ENCODE measurements around the gene CD151.

Gene CD151

DNA sequence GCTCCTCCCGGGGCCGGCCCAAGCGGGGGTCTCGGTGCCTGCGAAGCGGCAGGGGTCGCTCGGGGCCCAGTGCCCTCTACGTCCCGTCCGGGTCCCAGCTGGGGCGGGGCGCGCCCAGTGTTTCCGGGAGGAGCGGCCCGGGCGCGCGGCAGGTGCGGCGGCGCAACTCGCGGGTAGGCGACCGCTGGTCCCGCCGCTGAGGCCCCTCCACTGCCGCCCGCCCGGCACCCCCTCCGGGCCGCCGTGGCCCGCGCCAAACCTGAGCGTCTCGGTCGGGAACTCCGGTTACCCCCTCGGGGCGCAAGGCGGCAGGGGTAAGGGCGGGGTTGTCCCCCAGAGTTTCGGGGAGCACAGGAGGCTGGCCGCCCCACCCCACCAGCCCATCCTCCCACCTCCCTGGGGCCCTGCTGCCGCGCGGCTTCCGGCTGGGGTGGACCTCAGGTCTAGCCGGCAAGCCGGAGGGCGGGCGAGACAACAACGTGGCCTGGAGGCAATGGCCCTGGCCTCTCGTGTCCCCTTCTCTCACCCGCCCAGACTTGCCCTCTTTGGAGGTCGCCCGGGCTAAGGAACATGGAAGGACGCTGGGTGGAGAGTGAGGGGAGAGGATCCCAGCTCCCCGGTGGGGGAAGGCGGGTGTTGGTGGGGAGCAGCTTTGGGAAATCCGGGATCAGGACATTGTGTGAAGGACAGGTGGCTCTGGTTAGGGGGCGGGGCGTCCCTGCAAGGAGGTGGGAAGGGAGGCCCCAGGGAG lies 5.4 kb upstream of the CD151 start:
- no peak for TF ChIP-seq TAF1 (IDR thresholded peaks at IDR 0.05; ENCODE audit: borderline replicate concordance, insufficient read depth, low read length)
- TF ChIP-seq, protein P1, sequence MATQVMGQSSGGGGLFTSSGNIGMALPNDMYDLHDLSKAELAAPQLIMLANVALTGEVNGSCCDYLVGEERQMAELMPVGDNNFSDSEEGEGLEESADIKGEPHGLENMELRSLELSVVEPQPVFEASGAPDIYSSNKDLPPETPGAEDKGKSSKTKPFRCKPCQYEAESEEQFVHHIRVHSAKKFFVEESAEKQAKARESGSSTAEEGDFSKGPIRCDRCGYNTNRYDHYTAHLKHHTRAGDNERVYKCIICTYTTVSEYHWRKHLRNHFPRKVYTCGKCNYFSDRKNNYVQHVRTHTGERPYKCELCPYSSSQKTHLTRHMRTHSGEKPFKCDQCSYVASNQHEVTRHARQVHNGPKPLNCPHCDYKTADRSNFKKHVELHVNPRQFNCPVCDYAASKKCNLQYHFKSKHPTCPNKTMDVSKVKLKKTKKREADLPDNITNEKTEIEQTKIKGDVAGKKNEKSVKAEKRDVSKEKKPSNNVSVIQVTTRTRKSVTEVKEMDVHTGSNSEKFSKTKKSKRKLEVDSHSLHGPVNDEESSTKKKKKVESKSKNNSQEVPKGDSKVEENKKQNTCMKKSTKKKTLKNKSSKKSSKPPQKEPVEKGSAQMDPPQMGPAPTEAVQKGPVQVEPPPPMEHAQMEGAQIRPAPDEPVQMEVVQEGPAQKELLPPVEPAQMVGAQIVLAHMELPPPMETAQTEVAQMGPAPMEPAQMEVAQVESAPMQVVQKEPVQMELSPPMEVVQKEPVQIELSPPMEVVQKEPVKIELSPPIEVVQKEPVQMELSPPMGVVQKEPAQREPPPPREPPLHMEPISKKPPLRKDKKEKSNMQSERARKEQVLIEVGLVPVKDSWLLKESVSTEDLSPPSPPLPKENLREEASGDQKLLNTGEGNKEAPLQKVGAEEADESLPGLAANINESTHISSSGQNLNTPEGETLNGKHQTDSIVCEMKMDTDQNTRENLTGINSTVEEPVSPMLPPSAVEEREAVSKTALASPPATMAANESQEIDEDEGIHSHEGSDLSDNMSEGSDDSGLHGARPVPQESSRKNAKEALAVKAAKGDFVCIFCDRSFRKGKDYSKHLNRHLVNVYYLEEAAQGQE (IDR thresholded peaks at IDR 0.05; ENCODE audit: insufficient read depth in 1 of 2, low read depth in 2 of 2, low read length in 2 of 2): no peak
- TF ChIP-seq FOXP2 (optimal IDR thresholded peaks at IDR 0.05; ENCODE audit: borderline replicate concordance, extremely low read depth, extremely low read length, insufficient read depth): no peak
- TF ChIP-seq POLR2AphosphoS5 (IDR thresholded peaks at IDR 0.05; ENCODE audit: low read depth, low read length): no peak
- TF ChIP-seq SIN3A (IDR thresholded peaks at IDR 0.05; ENCODE audit: borderline replicate concordance, insufficient read depth, low read length): no peak

DNA sequence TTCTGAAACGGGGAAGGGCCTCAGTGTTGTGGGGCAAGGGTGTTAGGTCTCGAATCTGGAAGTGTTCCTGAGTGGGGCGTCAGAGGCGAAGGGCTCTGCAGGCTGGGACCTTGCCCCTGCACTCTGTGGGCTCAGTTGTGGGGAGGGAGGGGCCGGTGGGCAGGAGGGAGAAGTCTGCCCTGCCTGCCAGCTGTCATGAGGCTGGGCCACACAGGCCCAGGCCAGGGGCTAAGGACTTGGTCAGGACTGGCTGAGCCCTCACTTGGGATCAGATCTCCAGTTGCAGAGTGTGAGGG lies 4.9 kb upstream of the CD151 start, which contains the start of gene CRACR2B:
Gene CRACR2B, plus strand, starts transcription at position 23 of the 296 bp plus-strand sequence. CDS start 689 bp downstream, outside the sequence.
- TF ChIP-seq TAF1 (IDR thresholded peaks at IDR 0.05; ENCODE audit: borderline replicate concordance, insufficient read depth, low read length): no peak
- TF ChIP-seq FOXP2 (optimal IDR thresholded peaks at IDR 0.05; ENCODE audit: borderline replicate concordance, extremely low read depth, extremely low read length, insufficient read depth): no peak
- TF ChIP-seq SIN3A (IDR thresholded peaks at IDR 0.05; ENCODE audit: borderline replicate concordance, insufficient read depth, low read length): no peak
- TF ChIP-seq, protein P1 (IDR thresholded peaks at IDR 0.05; ENCODE audit: insufficient read depth in 1 of 2, low read depth in 2 of 2, low read length in 2 of 2): no peak
- TF ChIP-seq POLR2AphosphoS5 (IDR thresholded peaks at IDR 0.05; ENCODE audit: low read depth, low read length): no peak

DNA sequence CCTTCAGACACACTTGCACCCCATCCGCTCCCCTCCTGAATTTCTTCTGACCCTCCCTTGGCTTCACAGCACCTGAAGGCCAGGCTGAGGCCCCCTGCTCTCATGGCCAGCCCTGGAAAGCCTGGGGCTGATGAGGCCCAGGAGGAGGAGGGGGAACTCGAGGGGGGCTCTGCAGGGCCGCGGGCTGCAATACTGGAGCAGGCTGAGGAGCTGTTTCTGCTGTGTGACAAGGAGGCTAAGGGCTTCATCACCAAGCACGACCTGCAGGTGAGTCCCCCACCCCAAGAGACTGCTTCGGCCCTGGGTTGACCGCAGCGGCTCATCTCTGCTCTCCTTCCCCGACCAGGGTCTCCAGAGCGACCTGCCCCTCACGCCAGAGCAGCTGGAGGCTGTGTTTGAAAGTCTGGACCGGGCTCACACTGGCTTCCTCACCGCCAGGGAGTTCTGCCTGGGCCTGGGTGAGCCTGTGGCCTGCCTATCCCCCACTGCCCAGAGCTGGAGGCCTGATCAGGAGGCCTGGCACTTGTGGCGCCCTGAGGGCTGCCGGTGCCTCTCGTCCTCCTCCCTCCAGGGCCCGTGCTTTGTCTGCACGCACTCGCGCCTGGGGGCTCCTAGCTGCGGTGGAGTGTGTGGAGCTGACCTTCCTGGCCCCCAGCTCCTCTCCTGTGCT lies 4.1 kb upstream of the CD151 start:
- TF ChIP-seq TAF1 (IDR thresholded peaks at IDR 0.05; ENCODE audit: borderline replicate concordance, insufficient read depth, low read length) (no peak), SIN3A (IDR thresholded peaks at IDR 0.05; ENCODE audit: borderline replicate concordance, insufficient read depth, low read length) (no peak), POLR2AphosphoS5 (IDR thresholded peaks at IDR 0.05; ENCODE audit: low read depth, low read length) (no peak), FOXP2 (optimal IDR thresholded peaks at IDR 0.05; ENCODE audit: borderline replicate concordance, extremely low read depth, extremely low read length, insufficient read depth) (no peak)
- TF ChIP-seq, protein P1 (IDR thresholded peaks at IDR 0.05; ENCODE audit: insufficient read depth in 1 of 2, low read depth in 2 of 2, low read length in 2 of 2): no peak

DNA sequence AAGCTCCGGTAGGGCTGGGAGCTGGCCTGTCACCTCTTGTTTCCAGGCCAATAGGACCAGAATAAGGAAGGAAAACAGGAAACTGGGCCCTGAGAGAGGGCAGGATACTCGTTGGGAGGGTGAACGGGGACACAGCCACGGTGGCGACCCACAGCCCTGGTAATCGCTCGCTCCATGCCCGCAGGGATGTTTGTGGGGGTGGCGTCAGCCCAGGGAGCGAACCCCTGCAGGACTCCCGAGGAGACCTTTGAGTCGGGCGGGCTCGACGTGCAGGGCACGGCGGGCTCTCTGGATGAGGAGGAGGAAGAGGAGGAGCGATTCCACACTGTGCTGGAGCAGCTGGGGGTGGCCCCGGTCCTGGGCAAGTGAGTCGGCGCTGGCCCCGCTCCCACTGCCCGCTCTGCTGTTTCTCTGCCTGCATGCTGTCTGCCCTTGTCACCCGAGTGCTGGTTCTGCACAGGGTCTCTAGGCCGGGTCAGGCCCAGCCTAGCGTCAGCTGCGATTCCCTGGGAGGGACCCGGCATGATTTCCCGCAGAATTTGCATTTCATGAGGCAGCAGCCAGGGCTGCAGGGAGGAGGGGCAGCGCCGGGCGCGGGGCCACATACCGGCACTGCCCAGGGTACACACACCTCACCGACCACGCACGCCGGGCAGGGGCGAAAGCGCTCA lies 3.4 kb upstream of the CD151 start:
- TF ChIP-seq, protein P1 (IDR thresholded peaks at IDR 0.05; ENCODE audit: insufficient read depth in 1 of 2, low read depth in 2 of 2, low read length in 2 of 2): peak in 1 of 2 experiments; percentile 40; a peak in 1 of 4 replicates
- TF ChIP-seq TAF1 (IDR thresholded peaks at IDR 0.05; ENCODE audit: borderline replicate concordance, insufficient read depth, low read length) (peak; percentile 61; the same call in 1 of the 2 replicates), POLR2AphosphoS5 (IDR thresholded peaks at IDR 0.05; ENCODE audit: low read depth, low read length) (peak; percentile 66; the same call in 1 of the 2 replicates), FOXP2 (optimal IDR thresholded peaks at IDR 0.05; ENCODE audit: borderline replicate concordance, extremely low read depth, extremely low read length, insufficient read depth) (no peak), SIN3A (IDR thresholded peaks at IDR 0.05; ENCODE audit: borderline replicate concordance, insufficient read depth, low read length) (peak; percentile 76; the same call in 1 of the 2 replicates)

Measured in PFSK-1 (cell line).